ENCODE measurements around the gene SBNO2. TPM values are rescaled to one million over a fixed set of nuclear protein-coding genes. Genes with fewer than 3 reads are reported as not detected.

SBNO2 gene
- total RNA-seq, 1 experiment from 2014 or later = 123 TPM

DNA sequence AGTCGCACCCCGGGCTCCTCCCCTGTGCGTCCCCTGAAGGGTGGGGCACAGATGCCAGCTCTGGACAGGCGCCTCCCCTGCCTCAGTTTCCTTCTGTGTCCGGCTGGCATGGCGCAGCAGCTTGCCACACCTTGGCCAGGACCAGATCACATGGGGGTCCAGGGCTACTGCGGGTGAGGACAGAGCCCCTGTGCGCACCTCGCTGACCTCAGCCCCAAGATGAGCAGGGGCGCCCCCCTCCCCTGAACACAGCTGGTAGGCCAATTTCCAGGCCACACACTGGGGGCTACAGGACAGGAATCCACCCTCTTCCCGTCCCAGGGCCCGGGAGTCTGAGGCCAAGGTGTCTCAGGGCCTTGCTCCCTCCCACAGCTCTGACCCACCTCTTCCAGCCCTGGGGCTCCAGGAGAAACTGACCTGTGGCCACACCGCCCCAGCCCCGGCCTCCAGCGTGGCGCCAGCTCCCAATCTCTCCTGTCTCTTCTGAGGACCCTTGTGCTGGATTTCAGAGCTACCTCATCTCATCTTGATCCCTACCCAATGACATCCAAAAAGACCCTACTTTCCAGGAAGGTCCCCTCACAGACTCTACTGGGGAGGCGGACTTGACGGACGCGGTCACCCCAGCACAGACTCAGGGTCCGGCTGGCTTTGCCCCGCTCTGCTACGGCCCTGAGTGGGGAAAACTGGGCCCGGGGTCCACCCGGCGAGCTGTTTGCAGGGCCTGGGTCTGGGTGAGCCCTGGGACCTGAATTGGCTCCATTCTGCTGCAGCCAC is 28.2 kb downstream of the SBNO2 start:
- DNase-seq (ENCODE audit: unreplicated experiment) = no peak
- Mint-ChIP-seq H3K4me1 (ENCODE audit: insufficient read depth, unreplicated experiment) (peaks cover 14% of the 10 kb centered on the region), H3K27ac (ENCODE audit: low read depth, unreplicated experiment) (no peak overlapping the region), H3K36me3 (ENCODE audit: insufficient read depth, unreplicated experiment) (peaks cover 77% of the 10 kb centered on the region), H3K4me3 (ENCODE audit: unreplicated experiment) (no peak overlapping the region), H3K27me3 (ENCODE audit: insufficient read depth, unreplicated experiment) (no peaks in the 10 kb centered on the region), H3K9me3 (ENCODE audit: unreplicated experiment) (peaks cover 10% of the 10 kb centered on the region)
- intact Hi-C loops (cut with micrococcal nuclease) = no loop called here
- TF ChIP-seq, protein P1, sequence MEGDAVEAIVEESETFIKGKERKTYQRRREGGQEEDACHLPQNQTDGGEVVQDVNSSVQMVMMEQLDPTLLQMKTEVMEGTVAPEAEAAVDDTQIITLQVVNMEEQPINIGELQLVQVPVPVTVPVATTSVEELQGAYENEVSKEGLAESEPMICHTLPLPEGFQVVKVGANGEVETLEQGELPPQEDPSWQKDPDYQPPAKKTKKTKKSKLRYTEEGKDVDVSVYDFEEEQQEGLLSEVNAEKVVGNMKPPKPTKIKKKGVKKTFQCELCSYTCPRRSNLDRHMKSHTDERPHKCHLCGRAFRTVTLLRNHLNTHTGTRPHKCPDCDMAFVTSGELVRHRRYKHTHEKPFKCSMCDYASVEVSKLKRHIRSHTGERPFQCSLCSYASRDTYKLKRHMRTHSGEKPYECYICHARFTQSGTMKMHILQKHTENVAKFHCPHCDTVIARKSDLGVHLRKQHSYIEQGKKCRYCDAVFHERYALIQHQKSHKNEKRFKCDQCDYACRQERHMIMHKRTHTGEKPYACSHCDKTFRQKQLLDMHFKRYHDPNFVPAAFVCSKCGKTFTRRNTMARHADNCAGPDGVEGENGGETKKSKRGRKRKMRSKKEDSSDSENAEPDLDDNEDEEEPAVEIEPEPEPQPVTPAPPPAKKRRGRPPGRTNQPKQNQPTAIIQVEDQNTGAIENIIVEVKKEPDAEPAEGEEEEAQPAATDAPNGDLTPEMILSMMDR (IDR thresholded peaks at IDR 0.05; ENCODE audit: unreplicated experiment) = no peak
- BruUV-seq (replicated peaks) = no TSS peak
- ChIA-PET CTCF (interaction anchor here (0.7 kb wide), 1 partner anchor 15 kb away, joined by 3 read pairs; no protein-coding TSS in a partner anchor), POLR2A (interaction anchor here (0.6 kb wide), 1 partner anchor 10 kb away, joined by 3 read pairs; no protein-coding TSS in a partner anchor)

DNA sequence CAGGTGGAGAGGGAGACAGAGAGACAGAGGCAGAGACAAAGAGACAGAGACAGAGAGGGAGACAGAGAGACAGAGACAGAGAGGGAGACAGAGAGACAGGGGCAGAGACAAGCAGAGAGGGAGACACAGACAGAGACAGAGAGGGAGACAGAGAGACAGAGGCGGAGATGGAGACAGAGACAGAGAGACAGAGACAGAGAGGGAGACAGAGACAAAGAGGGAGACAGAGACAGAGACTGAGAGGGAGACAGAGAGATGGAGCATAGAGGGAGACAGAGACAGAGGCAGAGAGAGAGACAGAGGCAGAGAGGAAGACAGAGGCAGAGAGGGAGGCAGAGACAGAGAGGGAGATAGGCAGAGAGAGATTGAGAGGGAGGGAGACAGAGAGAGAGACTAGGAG is 29.3 kb downstream of the SBNO2 start:
- CTCF ChIA-PET = interaction anchor here (0.6 kb wide), 1 partner anchor 802 kb away, joined by 5 read pairs; no protein-coding TSS in a partner anchor
- Mint-ChIP-seq H3K4me3 (ENCODE audit: unreplicated experiment) (no peak overlapping the region), H3K27me3 (ENCODE audit: insufficient read depth, unreplicated experiment) (no peaks in the 10 kb centered on the region), H3K36me3 (ENCODE audit: insufficient read depth, unreplicated experiment) (peaks cover 82% of the 10 kb centered on the region), H3K4me1 (ENCODE audit: insufficient read depth, unreplicated experiment) (peaks cover 14% of the 10 kb centered on the region), H3K9me3 (ENCODE audit: unreplicated experiment) (peaks cover 11% of the 10 kb centered on the region), H3K27ac (ENCODE audit: low read depth, unreplicated experiment) (peak overlapping the region; percentile 92)
- no peak for DNase-seq (ENCODE audit: unreplicated experiment)
- intact Hi-C loops (cut with micrococcal nuclease) = no loop called here
- POLR2A ChIA-PET = no interaction called here
- TF ChIP-seq, protein P1 (IDR thresholded peaks at IDR 0.05; ENCODE audit: unreplicated experiment) = no peak
- no TSS peak for BruUV-seq (replicated peaks)

DNA sequence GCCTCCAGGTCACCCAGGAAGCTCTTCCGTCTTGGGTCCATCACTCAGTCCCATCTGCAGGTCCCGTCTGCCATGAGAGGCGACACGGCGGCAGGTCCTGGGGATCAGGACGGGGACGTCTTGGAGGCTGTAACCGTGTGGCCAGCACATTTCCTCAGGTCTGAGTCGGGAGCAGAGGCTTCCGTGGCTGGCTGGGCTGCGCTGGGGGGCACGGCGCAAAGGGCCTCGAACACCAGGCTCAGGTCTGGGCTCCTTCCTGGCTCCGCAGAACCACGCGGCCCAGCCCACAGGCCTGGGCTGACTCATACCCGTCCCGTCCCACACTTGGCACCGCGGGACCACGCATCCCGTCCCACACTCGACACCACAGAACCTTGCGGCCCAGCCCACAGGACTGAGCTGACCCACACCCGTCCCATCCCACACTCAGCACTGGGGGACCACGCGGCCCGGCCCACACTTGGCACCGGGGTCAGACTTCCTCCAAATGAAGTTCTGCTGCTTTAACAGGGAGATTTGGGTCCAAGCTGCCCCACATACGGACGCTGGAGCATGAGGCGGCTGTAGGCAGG is 30.2 kb downstream of the SBNO2 start:
- no TSS peak for BruUV-seq (replicated peaks)
- H3K27me3 Mint-ChIP-seq (ENCODE audit: insufficient read depth, unreplicated experiment) = no peaks in the 10 kb centered on the region
- POLR2A ChIA-PET = interaction anchor here (1.2 kb wide), 1 partner anchor 10 kb away, joined by 7 read pairs; no protein-coding TSS in a partner anchor
- peak overlapping the region; percentile 92 for H3K27ac Mint-ChIP-seq (ENCODE audit: low read depth, unreplicated experiment)
- intact Hi-C loops (cut with micrococcal nuclease) = no loop called here
- no peak for DNase-seq (ENCODE audit: unreplicated experiment)
- peaks cover 82% of the 10 kb centered on the region for H3K36me3 Mint-ChIP-seq (ENCODE audit: insufficient read depth, unreplicated experiment)
- no peak overlapping the region for H3K4me3 Mint-ChIP-seq (ENCODE audit: unreplicated experiment)
- H3K4me1 Mint-ChIP-seq (ENCODE audit: insufficient read depth, unreplicated experiment) = peaks cover 14% of the 10 kb centered on the region
- peaks cover 14% of the 10 kb centered on the region for H3K9me3 Mint-ChIP-seq (ENCODE audit: unreplicated experiment)
- TF ChIP-seq, protein P1 (IDR thresholded peaks at IDR 0.05; ENCODE audit: unreplicated experiment) = no peak
- CTCF ChIA-PET = interaction anchor here (0.6 to 0.7 kb wide), 3 partner anchors 51 to 1594 kb away, joined by 4 to 6 read pairs (median 5); no protein-coding TSS in a partner anchor

DNA sequence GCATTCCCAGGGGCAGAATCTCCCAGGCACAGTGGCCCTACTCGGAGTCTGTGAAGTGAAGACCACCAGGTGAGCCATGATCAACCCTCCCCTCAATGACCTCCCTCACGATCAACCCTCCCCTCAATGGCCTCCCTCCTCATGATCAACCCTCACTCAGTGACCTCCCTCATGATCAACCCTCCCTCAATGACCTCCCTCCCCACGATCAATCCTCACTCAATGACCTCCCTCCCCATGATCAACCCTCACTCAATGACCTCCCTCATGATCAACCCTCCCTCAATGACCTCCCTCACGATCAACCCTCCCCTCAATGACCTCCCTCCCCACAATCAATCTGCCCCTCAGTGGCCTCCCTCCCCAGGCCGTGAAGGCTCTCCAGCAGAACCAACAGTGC is 32.1 kb downstream of the SBNO2 start:
- no peak overlapping the region for H3K4me3 Mint-ChIP-seq (ENCODE audit: unreplicated experiment)
- no peaks in the 10 kb centered on the region for H3K27me3 Mint-ChIP-seq (ENCODE audit: insufficient read depth, unreplicated experiment)
- ChIA-PET POLR2A (interaction anchor here (1.4 kb wide), 1 partner anchor 14 kb away, joined by 4 read pairs; no protein-coding TSS in a partner anchor), CTCF (no interaction called here)
- H3K36me3 Mint-ChIP-seq (ENCODE audit: insufficient read depth, unreplicated experiment) = peaks cover 79% of the 10 kb centered on the region
- H3K4me1 Mint-ChIP-seq (ENCODE audit: insufficient read depth, unreplicated experiment) = peaks cover 14% of the 10 kb centered on the region
- intact Hi-C loops (cut with micrococcal nuclease) = no loop called here
- DNase-seq (ENCODE audit: unreplicated experiment) = no peak
- TF ChIP-seq, protein P1 (IDR thresholded peaks at IDR 0.05; ENCODE audit: unreplicated experiment) = no peak
- peak overlapping the region; percentile 10 for H3K27ac Mint-ChIP-seq (ENCODE audit: low read depth, unreplicated experiment)
- H3K9me3 Mint-ChIP-seq (ENCODE audit: unreplicated experiment) = peaks cover 14% of the 10 kb centered on the region
- no TSS peak for BruUV-seq (replicated peaks)

Data from MCF 10A (cell line).